ENCODE results near the gene DNAH5.

- TF ChIP-seq POLR2AphosphoS5 (IDR thresholded peaks at IDR 0.05; ENCODE audit: low read depth, low read length) (no peak), POLR2A (IDR thresholded peaks at IDR 0.05; ENCODE audit: low read depth, low read length) (no peak)
Observed at GRCh38 chr5:13771011-13771571, 173.4 kb downstream of the DNAH5 start.
